Measurements from ENCODE around the gene EEA1. TPM values are rescaled to one million over a fixed set of nuclear protein-coding genes. Genes with fewer than 3 reads are reported as not detected.
A peak's percentile ranks its signal among the peaks of the same experiment; 100 is the strongest.

Gene EEA1
- total and polyA plus RNA-seq, 10 of the 15 experiments (the other 5 are each of a cell fraction or from before 2014, with no cell fraction given) = 5.5 to 40.3 (median 13.5) TPM

- peaks cover 2 to 9% of the 10 kb centered on the region in 2 experiments; a peak in 2 of 4 replicates for H3K36me3 ChIP-seq (ENCODE audit: control insufficient read depth in 2 of 2, insufficient read depth in 2 of 2, low read length in 1 of 2)
- DNase-seq (ENCODE audit: low read depth, low spot score) (no peak), FAIRE-seq (peak; percentile 7), ATAC-seq (no peak)
- peak overlapping the region; percentile 48 for H3K27ac ChIP-seq (ENCODE audit: control insufficient read depth, insufficient read depth)
- intact Hi-C loops (cut with micrococcal nuclease; ENCODE audit: unreplicated experiment) (loop anchor here (2.0 kb wide), 1 partner anchor 606 kb away; no protein-coding TSS in a partner anchor), in situ Hi-C loops (cut with MboI) (loop anchor here (5.0 to 10.0 kb wide), 2 partner anchors 623 to 1310 kb away; no protein-coding TSS in a partner anchor)
- ChIA-PET RAD21 (ENCODE audit: unreplicated experiment) (interaction anchor here (0.6 to 4.2 kb wide), 17 partner anchors 11 to 1315 kb away, joined by 3 to 26 read pairs (median 3); no protein-coding TSS in a partner anchor), SMC1A (ENCODE audit: uncharacterized antibody, unreplicated experiment) (interaction anchor here (1.0 to 4.2 kb wide), 17 partner anchors 10 to 1403 kb away, joined by 3 to 30 read pairs (median 9); no protein-coding TSS in a partner anchor), CTCF (interaction anchor here (0.6 to 6.0 kb wide), 26 partner anchors 10 to 1402 kb away, joined by 3 to 37 read pairs (median 4); partner anchors contain the start of genes EEA1 and PLEKHG7), POLR2A (interaction anchor here (0.6 to 1.7 kb wide), 2 partner anchors 142 to 720 kb away, joined by 3 to 4 read pairs; no protein-coding TSS in a partner anchor)
- no peaks in the 10 kb centered on the region for H4K20me1 ChIP-seq (ENCODE audit: control insufficient read depth, insufficient read depth)
- no peaks in the 10 kb centered on the region for H3K27me3 ChIP-seq (replicated peaks in 1 of 2; ENCODE audit: control insufficient read depth in 2 of 2, insufficient read depth in 2 of 2, low read length in 1 of 2)
- H3K79me2 ChIP-seq (ENCODE audit: control insufficient read depth, insufficient read depth, low read length) = no peaks in the 10 kb centered on the region
- no peak overlapping the region for H3K9ac ChIP-seq (ENCODE audit: control insufficient read depth, insufficient read depth, low read length)
- no TSS peak for BruUV-seq (replicated peaks)
- no peak overlapping the region for H2AFZ ChIP-seq (ENCODE audit: control insufficient read depth, low read depth, low read length)
- no peaks in the 10 kb centered on the region for H3K9me3 ChIP-seq (replicated peaks; ENCODE audit: control insufficient read depth, insufficient read depth, low read length)
- H3K4me2 ChIP-seq (ENCODE audit: control insufficient read depth, insufficient read depth) = no peak overlapping the region
- 86% methylated on average over 1 of the region's 1 CpG for WGBS (ENCODE audit: insufficient coverage, insufficient replicate concordance, low lambda C conversion rate, missing lambda C conversion rate)
- peaks cover 2% of the 10 kb centered on the region; the same call in 1 of the 2 replicates for H3K4me1 ChIP-seq (ENCODE audit: control insufficient read depth, insufficient read depth, low read length)
- no peak overlapping the region for H3K4me3 ChIP-seq
- no peak for TF ChIP-seq IRF4 (IDR thresholded peaks at IDR 0.05; ENCODE audit: low read depth, low read length)
- no peak for TF ChIP-seq NR2C1 (IDR thresholded peaks at IDR 0.05)
- no peak for TF ChIP-seq SMAD5 (IDR thresholded peaks at IDR 0.05; ENCODE audit: low read depth)
- TF ChIP-seq, protein P1, sequence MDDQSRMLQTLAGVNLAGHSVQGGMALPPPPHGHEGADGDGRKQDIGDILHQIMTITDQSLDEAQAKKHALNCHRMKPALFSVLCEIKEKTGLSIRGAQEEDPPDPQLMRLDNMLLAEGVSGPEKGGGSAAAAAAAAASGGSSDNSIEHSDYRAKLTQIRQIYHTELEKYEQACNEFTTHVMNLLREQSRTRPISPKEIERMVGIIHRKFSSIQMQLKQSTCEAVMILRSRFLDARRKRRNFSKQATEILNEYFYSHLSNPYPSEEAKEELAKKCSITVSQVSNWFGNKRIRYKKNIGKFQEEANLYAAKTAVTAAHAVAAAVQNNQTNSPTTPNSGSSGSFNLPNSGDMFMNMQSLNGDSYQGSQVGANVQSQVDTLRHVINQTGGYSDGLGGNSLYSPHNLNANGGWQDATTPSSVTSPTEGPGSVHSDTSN (IDR thresholded peaks at IDR 0.05; ENCODE audit: insufficient replicate concordance, low read depth, low read length) = no peak
- TF ChIP-seq JUND (IDR thresholded peaks at IDR 0.05; ENCODE audit: low read depth, low read length) = no peak
- TF ChIP-seq GABPA (IDR thresholded peaks at IDR 0.05; ENCODE audit: low read depth) = no peak
- no peak for TF ChIP-seq CHD1 (IDR thresholded peaks at IDR 0.05; ENCODE audit: low read depth, low read length)
- TF ChIP-seq, protein P2, sequence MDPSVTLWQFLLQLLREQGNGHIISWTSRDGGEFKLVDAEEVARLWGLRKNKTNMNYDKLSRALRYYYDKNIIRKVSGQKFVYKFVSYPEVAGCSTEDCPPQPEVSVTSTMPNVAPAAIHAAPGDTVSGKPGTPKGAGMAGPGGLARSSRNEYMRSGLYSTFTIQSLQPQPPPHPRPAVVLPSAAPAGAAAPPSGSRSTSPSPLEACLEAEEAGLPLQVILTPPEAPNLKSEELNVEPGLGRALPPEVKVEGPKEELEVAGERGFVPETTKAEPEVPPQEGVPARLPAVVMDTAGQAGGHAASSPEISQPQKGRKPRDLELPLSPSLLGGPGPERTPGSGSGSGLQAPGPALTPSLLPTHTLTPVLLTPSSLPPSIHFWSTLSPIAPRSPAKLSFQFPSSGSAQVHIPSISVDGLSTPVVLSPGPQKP (IDR thresholded peaks at IDR 0.05; ENCODE audit: low read depth, low read length) = no peak
- TF ChIP-seq MYC (IDR thresholded peaks at IDR 0.05; ENCODE audit: insufficient read depth, insufficient read length, insufficient replicate concordance, low read length, severe bottlenecking) = no peak
- no peak for TF ChIP-seq PAX5 (IDR thresholded peaks at IDR 0.05; ENCODE audit: borderline replicate concordance, low read depth, low read length)
- TF ChIP-seq CREB1 (IDR thresholded peaks at IDR 0.05; ENCODE audit: low read depth) = no peak
- TF ChIP-seq, protein P3, sequence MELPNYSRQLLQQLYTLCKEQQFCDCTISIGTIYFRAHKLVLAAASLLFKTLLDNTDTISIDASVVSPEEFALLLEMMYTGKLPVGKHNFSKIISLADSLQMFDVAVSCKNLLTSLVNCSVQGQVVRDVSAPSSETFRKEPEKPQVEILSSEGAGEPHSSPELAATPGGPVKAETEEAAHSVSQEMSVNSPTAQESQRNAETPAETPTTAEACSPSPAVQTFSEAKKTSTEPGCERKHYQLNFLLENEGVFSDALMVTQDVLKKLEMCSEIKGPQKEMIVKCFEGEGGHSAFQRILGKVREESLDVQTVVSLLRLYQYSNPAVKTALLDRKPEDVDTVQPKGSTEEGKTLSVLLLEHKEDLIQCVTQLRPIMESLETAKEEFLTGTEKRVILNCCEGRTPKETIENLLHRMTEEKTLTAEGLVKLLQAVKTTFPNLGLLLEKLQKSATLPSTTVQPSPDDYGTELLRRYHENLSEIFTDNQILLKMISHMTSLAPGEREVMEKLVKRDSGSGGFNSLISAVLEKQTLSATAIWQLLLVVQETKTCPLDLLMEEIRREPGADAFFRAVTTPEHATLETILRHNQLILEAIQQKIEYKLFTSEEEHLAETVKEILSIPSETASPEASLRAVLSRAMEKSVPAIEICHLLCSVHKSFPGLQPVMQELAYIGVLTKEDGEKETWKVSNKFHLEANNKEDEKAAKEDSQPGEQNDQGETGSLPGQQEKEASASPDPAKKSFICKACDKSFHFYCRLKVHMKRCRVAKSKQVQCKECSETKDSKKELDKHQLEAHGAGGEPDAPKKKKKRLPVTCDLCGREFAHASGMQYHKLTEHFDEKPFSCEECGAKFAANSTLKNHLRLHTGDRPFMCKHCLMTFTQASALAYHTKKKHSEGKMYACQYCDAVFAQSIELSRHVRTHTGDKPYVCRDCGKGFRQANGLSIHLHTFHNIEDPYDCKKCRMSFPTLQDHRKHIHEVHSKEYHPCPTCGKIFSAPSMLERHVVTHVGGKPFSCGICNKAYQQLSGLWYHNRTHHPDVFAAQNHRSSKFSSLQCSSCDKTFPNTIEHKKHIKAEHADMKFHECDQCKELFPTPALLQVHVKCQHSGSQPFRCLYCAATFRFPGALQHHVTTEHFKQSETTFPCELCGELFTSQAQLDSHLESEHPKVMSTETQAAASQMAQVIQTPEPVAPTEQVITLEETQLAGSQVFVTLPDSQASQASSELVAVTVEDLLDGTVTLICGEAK (IDR thresholded peaks at IDR 0.05; ENCODE audit: borderline replicate concordance) = no peak
- no peak for TF ChIP-seq MEF2B (IDR thresholded peaks at IDR 0.05; ENCODE audit: partially characterized antibody, poor library complexity, severe bottlenecking)
- TF ChIP-seq EED (IDR thresholded peaks at IDR 0.05; ENCODE audit: low read depth) = no peak
- no peak for TF ChIP-seq GATAD2B (conservative IDR thresholded peaks at IDR 0.05; ENCODE audit: low read depth)
- TF ChIP-seq TARDBP (IDR thresholded peaks at IDR 0.05; ENCODE audit: borderline replicate concordance) = no peak
- no peak for TF ChIP-seq ZNF24 (IDR thresholded peaks at IDR 0.05)
- TF ChIP-seq POU2F2 (IDR thresholded peaks at IDR 0.05; ENCODE audit: borderline replicate concordance, low read depth, low read length) = no peak
- no peak for TF ChIP-seq SREBF1 (IDR thresholded peaks at IDR 0.05; ENCODE audit: low read length)
- no peak for TF ChIP-seq MXI1 (IDR thresholded peaks at IDR 0.05; ENCODE audit: low read depth, low read length)
These were observed 144.7 kb downstream of the EEA1 start for GRCh38 chr12:92784356-92784755.
